HepG2 (cell line): ENCODE measurements around the gene NEURL2. TPM values are rescaled to one million over a fixed set of nuclear protein-coding genes. Genes with fewer than 3 reads are reported as not detected.

Source experiments
- CBFB ChIP-seq: sonication (generic); formaldehyde crosslinking; IDR thresholded peaks from 2 replicates; pipeline ENCODE4 v1.4.0; 2020; ENCODE audit warnings: missing genetic modification reagents
- FOSL1 ChIP-seq: sonication (generic); formaldehyde crosslinking; IDR thresholded peaks from 2 replicates; pipeline ENCODE4 v1.9.0; 2021; ENCODE audit warnings: missing genetic modification reagents, borderline replicate concordance
- HOXD1 ChIP-seq: sonication (generic); formaldehyde crosslinking; IDR thresholded peaks from 2 replicates; pipeline ENCODE4 v1.5.0; 2020; ENCODE audit warnings: missing genetic modification reagents
- ISX ChIP-seq: sonication (generic); formaldehyde crosslinking; conservative IDR thresholded peaks from 2 replicates; pipeline ENCODE4 v1.5.0; 2020; ENCODE audit warnings: missing genetic modification reagents
- KLF12 ChIP-seq: sonication (generic); formaldehyde crosslinking; IDR thresholded peaks from 2 replicates; pipeline ENCODE4 v1.4.0; 2020; ENCODE audit warnings: missing genetic modification reagents, borderline replicate concordance
- MAF1 ChIP-seq: sonication (generic); formaldehyde crosslinking; IDR thresholded peaks from 2 replicates; pipeline ENCODE4 v1.5.0; 2020; ENCODE audit warnings: missing genetic modification reagents, borderline replicate concordance
- NPAS2 ChIP-seq: sonication (generic); formaldehyde crosslinking; IDR thresholded peaks from 2 replicates; pipeline ENCODE4 v1.8.0; 2022; ENCODE audit warnings: mild to moderate bottlenecking, missing genetic modification reagents, borderline replicate concordance
- POLR2AphosphoS2 ChIP-seq: IDR thresholded peaks from 2 replicates; pipeline ENCODE4 v1.6.1; 2011; ENCODE audit warnings: low read depth, low read length, improper control_type of control experiment
- PRPF4 ChIP-seq: fragments of 200-400 bp; formaldehyde crosslinking; IDR thresholded peaks from 2 replicates; pipeline ENCODE4 v1.6.1; 2016; ENCODE audit warnings: low read length, low read depth; ENCODE audit not compliant: poor library complexity, severe bottlenecking
- SRSF4 ChIP-seq: fragments of 200-400 bp; formaldehyde crosslinking; IDR thresholded peaks from one replicate; pipeline ENCODE4 v1.6.1; 2018; ENCODE audit warnings: mild to moderate bottlenecking, low read depth, low read length, moderate library complexity; ENCODE audit not compliant: poor library complexity, severe bottlenecking
- XRCC5 ChIP-seq: fragments of 200-400 bp; formaldehyde crosslinking; optimal IDR thresholded peaks from 2 replicates; pipeline ENCODE3; 2017; ENCODE audit warnings: mild to moderate bottlenecking, low read length
- ZFP82 ChIP-seq: sonication (generic); formaldehyde crosslinking; IDR thresholded peaks from 2 replicates; pipeline ENCODE4 v1.5.1; 2020; ENCODE audit warnings: mild to moderate bottlenecking, missing genetic modification reagents, borderline replicate concordance
- ZNF225 ChIP-seq: sonication (generic); formaldehyde crosslinking; IDR thresholded peaks from 2 replicates; pipeline ENCODE4 v1.4.0; 2020; ENCODE audit warnings: mild to moderate bottlenecking, missing genetic modification reagents
- ZSCAN31 ChIP-seq: sonication (generic); formaldehyde crosslinking; IDR thresholded peaks from 2 replicates; pipeline ENCODE4 v1.5.0; 2020; ENCODE audit warnings: low read depth, mild to moderate bottlenecking, missing genetic modification reagents
- polyA plus RNA-seq, 8 experiments: library from polyadenylated mRNA; depleted of rRNA in 3 of 8; stranded (reverse) in 7 of 8; unstranded in 1 of 8; fragments of >200 nt; fragmentation: Illumina TruSeq in 4 of 8; extraction: Trizol in 4 of 8; gene quantifications; 2 replicates each; pipeline versions ENCODE4 v1.2.1 to v1.2.3, GENCODE V29; 2011 to 2016; ENCODE audit warnings: low read depth in 4 of 8, missing spikeins in 1 of 8, mixed read lengths in 1 of 8; ENCODE audit not compliant: insufficient read depth in 1 of 8
- total RNA-seq, 5 experiments: library from RNA; depleted of rRNA; stranded (reverse); fragments of >200 nt; fragmentation: Illumina TruSeq; extraction: Trizol; gene quantifications; 2 replicates each; pipeline ENCODE4 v1.2.3, GENCODE V29; 2016; ENCODE audit warnings: low read depth in 1 of 5
- TF ChIP-seq, protein P1 (sequence below): sonication (generic); formaldehyde crosslinking; conservative IDR thresholded peaks from 2 replicates; pipeline ENCODE4 v1.4.0; 2020; ENCODE audit warnings: mild to moderate bottlenecking, missing genetic modification reagents, moderate library complexity
- TF ChIP-seq, protein P2 (sequence below): sonication (generic); formaldehyde crosslinking; IDR thresholded peaks from 2 replicates; pipeline ENCODE4 v1.8.0; 2023; ENCODE audit warnings: mild to moderate bottlenecking, missing genetic modification reagents
- TF ChIP-seq, protein P3 (sequence below): sonication (generic); formaldehyde crosslinking; IDR thresholded peaks from 2 replicates; pipeline ENCODE4 v1.5.1; 2020; ENCODE audit warnings: missing genetic modification reagents, mild to moderate bottlenecking, borderline replicate concordance
- TF ChIP-seq, protein P4 (sequence below): sonication (generic); formaldehyde crosslinking; IDR thresholded peaks from 2 replicates; pipeline ENCODE4 v1.4.0; 2020; ENCODE audit warnings: missing genetic modification reagents

The NEURL2 gene
- total and polyA plus RNA-seq, 2 of the 13 experiments (the other 11 are each of a cell fraction or from before 2014, with no cell fraction given), result 7.2 to 9.7 TPM

DNA sequence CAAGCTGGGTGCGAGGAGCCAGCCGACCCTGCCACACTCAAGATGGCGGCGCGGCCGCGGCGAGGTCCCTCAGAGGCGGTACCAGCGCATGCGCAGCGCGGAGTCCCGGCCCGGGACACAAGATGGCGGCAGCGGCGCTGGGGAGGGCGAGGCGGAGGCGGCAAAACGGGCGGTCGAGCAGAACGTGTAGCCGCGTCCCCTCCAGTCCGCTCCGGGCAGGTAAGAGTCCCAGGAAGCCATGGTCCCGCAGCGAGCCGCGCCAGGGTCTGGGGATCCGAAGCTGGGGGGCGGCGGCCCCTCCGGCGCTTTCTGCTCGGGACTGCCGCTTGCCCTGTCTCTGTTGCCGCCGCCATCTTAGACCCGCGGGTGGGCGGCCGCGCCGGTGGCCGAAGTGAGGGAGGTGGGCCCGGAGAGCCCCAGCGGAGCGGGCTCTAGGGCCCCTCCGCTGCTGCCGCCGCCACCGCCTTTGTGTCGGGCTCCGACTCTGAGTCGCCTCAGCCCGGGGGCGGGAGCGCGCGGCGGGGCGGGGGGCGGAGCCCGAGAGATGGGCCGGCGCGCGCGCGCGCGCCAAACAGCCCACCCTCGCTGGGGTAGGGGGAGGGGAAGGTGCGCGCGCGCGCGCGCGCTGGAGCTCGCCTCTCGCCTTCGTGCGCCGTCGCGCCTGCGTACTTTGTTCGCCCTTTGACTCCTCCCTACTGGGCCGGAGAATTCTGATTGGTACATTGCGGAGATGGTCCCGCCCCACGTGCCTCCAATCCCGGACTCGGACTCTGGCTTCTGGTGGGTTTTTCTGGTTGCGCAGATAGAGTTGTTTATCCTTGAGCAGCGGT is 43.8 kb upstream of the NEURL2 start, which contains the start of gene PCIF1 (continued):
- TF ChIP-seq, protein P1, sequence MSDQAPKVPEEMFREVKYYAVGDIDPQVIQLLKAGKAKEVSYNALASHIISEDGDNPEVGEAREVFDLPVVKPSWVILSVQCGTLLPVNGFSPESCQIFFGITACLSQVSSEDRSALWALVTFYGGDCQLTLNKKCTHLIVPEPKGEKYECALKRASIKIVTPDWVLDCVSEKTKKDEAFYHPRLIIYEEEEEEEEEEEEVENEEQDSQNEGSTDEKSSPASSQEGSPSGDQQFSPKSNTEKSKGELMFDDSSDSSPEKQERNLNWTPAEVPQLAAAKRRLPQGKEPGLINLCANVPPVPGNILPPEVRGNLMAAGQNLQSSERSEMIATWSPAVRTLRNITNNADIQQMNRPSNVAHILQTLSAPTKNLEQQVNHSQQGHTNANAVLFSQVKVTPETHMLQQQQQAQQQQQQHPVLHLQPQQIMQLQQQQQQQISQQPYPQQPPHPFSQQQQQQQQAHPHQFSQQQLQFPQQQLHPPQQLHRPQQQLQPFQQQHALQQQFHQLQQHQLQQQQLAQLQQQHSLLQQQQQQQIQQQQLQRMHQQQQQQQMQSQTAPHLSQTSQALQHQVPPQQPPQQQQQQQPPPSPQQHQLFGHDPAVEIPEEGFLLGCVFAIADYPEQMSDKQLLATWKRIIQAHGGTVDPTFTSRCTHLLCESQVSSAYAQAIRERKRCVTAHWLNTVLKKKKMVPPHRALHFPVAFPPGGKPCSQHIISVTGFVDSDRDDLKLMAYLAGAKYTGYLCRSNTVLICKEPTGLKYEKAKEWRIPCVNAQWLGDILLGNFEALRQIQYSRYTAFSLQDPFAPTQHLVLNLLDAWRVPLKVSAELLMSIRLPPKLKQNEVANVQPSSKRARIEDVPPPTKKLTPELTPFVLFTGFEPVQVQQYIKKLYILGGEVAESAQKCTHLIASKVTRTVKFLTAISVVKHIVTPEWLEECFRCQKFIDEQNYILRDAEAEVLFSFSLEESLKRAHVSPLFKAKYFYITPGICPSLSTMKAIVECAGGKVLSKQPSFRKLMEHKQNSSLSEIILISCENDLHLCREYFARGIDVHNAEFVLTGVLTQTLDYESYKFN (CRISPR knock-in tag), result peak; percentile 60
- TF ChIP-seq, protein P2, sequence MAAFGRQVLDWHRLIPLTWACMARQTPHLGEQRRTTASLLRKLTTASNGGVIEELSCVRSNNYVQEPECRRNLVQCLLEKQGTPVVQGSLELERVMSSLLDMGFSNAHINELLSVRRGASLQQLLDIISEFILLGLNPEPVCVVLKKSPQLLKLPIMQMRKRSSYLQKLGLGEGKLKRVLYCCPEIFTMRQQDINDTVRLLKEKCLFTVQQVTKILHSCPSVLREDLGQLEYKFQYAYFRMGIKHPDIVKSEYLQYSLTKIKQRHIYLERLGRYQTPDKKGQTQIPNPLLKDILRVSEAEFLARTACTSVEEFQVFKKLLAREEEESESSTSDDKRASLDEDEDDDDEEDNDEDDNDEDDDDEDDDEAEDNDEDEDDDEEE, result peak; percentile 99
- TF ChIP-seq POLR2AphosphoS2 (peak; percentile 93), KLF12 (CRISPR knock-in tag) (peak; percentile 46; the same call in 1 of the 2 replicates), ZFP82 (CRISPR knock-in tag) (peak; percentile 58), PRPF4 (no peak), CBFB (peak; percentile 94), ZSCAN31 (CRISPR knock-in tag) (peak; percentile 96), ISX (CRISPR knock-in tag) (peak; percentile 93; the same call in 1 of the 2 replicates), NPAS2 (CRISPR knock-in tag) (no peak), XRCC5 (peak; percentile 12), SRSF4 (peak; percentile 89), FOSL1 (CRISPR knock-in tag) (peak; percentile 31; the same call in 1 of the 2 replicates), MAF1 (CRISPR knock-in tag) (peak; percentile 79; the same call in 1 of the 2 replicates), HOXD1 (CRISPR knock-in tag) (peak; percentile 93; the same call in 1 of the 2 replicates), ZNF225 (peak; percentile 84)
- TF ChIP-seq, protein P3, sequence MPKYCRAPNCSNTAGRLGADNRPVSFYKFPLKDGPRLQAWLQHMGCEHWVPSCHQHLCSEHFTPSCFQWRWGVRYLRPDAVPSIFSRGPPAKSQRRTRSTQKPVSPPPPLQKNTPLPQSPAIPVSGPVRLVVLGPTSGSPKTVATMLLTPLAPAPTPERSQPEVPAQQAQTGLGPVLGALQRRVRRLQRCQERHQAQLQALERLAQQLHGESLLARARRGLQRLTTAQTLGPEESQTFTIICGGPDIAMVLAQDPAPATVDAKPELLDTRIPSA (CRISPR knock-in tag), result peak; percentile 75; the same call in 1 of the 2 replicates
- TF ChIP-seq, protein P4, sequence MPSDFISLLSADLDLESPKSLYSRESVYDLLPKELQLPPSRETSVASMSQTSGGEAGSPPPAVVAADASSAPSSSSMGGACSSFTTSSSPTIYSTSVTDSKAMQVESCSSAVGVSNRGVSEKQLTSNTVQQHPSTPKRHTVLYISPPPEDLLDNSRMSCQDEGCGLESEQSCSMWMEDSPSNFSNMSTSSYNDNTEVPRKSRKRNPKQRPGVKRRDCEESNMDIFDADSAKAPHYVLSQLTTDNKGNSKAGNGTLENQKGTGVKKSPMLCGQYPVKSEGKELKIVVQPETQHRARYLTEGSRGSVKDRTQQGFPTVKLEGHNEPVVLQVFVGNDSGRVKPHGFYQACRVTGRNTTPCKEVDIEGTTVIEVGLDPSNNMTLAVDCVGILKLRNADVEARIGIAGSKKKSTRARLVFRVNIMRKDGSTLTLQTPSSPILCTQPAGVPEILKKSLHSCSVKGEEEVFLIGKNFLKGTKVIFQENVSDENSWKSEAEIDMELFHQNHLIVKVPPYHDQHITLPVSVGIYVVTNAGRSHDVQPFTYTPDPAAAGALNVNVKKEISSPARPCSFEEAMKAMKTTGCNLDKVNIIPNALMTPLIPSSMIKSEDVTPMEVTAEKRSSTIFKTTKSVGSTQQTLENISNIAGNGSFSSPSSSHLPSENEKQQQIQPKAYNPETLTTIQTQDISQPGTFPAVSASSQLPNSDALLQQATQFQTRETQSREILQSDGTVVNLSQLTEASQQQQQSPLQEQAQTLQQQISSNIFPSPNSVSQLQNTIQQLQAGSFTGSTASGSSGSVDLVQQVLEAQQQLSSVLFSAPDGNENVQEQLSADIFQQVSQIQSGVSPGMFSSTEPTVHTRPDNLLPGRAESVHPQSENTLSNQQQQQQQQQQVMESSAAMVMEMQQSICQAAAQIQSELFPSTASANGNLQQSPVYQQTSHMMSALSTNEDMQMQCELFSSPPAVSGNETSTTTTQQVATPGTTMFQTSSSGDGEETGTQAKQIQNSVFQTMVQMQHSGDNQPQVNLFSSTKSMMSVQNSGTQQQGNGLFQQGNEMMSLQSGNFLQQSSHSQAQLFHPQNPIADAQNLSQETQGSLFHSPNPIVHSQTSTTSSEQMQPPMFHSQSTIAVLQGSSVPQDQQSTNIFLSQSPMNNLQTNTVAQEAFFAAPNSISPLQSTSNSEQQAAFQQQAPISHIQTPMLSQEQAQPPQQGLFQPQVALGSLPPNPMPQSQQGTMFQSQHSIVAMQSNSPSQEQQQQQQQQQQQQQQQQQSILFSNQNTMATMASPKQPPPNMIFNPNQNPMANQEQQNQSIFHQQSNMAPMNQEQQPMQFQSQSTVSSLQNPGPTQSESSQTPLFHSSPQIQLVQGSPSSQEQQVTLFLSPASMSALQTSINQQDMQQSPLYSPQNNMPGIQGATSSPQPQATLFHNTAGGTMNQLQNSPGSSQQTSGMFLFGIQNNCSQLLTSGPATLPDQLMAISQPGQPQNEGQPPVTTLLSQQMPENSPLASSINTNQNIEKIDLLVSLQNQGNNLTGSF (CRISPR knock-in tag), result no peak
